AG08395 (cell line): Measurements from ENCODE around the gene KRTAP16-1.
"Not testable (repeated sequence)": the region's sequence is repeated elsewhere in the genome, so short reads cannot be mapped to it uniquely, and the experiment has no call there.

Experiments
- DNase-seq: peaks from one replicate; pipeline ENCODE4 v3.0.0; 2012; ENCODE audit warnings: mixed read lengths, low spot score

KRTAP16-1 gene

DNA sequence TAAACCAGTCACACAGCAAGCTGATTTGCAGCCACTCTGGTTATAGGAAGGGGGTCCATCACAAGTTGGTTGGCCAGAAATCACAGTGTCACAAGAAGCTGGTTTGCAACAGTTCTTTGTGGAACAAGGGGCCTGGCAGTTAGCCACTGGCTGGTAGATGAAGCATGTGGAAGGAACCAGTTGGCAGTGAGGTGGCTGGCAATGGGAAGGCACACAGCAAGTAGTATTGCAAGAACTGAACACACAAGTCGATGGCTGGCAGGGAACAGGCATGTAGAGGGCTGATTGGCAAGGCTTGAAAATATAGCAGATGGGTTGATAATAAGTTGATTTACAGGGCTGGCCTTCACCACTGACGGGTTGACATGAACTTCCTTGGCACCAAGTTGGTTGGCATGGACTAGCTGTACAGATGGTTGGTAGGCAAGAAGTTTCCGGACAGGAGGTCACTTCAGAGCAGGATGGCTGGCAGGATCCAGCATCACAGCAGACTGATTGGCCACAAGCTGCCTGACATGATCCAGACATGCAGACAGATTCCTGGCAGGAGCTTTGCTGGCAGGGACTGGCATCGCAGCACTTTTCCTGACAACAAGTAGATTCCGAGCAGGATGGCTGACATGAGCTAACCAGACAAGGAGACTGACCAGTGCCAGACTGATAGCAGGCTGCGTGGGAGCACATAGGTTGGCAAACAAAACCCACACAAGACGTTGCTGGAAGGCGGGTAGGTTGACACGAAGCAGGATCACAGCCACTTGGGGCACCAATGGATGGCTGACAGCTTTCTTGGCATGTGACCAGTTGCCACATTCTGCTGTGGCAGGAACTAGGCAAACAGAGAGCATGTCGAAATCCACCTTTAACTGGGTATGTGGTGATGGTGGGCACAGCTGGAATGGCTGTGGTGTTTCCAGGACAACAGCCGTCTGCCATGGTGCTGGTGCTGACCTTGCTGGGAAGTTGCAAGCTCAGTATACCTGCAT lies 6.9 kb downstream of the KRTAP16-1 start, which contains the start of gene KRTAP29-1:
Gene KRTAP29-1, minus strand, starts transcription at position 936 of the 986 bp plus-strand sequence. Its CDS starts 0 bp downstream, at position 936.
- no peak for DNase-seq

DNA sequence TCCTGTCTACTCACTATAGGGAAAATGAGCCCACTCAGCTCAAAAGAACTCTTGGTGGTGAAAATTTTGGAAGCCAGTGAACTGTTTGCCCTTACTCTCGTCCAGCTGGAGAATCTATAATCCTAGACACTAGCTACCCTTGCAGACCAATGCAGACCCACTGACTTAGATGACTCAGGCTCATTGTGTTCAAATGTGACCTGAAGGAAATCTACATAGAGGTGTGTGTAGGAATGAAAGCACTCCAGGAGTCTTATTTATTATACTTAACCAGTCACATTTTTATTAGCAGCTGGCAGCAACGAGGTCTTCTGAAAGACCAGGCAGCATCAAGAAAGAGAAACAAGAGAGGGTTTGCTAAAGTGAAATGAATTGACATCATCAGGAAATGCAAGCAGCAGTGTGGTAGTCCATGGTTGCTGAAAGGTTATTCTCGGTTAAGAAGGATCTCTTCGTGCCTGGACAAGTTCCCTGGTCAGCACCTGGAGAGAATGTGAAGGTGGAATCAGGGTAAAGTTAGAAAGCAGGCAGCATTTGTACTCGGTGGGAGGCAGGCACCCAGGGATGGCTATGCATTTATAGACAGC lies 7.8 kb downstream of the KRTAP16-1 start:
- DNase-seq = no peak

DNA sequence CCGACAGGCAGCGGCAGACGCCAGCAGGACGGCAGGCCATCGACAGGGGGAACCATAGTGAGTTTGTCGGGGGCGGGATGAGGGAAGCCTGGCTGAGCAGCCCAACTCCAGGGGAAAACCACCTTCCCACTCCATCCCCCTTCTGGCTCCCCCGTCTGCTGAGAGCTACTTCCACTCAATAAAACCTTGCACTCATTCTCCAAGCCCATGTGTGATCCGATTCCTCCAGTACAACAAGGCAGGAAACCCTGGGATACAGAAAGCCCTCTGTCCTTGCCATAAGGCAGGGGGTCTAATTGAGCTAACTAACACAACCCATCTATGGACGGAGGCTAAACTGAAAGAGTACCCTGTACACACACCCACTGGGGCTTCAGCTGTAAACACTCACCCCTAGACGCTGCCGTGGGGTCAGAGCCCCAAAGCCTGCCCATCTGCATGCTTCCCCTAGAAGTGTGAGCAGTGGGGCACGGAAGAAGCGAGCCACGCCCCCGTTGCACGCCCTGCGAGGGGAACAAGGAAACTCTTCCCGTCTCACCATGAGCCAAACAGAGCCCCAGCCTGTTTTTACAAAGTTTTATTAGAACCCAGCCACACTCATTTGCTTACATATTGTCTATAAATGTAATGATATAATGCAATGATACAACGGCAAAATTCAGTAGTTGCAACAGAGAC lies 10.5 kb downstream of the KRTAP16-1 start:
- no peak for DNase-seq

GRCh38 chr17:41296846-41297245 lies 12.3 kb downstream of the KRTAP16-1 start:
- no peak for DNase-seq

DNA sequence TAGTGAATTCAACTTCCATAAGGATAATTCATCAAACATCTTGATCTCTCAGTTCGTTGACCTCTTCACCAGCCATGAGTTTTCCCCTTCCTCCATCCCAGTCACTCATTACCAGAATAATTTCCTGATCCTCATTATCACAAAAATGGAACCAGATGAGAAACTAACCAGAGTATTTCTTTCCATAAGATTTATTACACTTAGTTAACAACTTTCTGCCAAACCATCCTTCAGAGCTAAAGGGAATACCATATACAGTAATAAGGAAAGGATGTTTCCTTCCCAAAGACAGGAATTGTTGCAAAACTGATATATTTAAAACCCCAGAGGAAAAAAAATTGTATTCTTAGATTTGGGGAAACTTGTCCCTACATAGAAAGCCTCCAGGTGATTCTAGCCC lies 15.1 kb downstream of the KRTAP16-1 start:
- no peak for DNase-seq

- DNase-seq = no peak
Measured at GRCh38 chr17:41287050-41287449, 22.1 kb downstream of the KRTAP16-1 start.

DNA sequence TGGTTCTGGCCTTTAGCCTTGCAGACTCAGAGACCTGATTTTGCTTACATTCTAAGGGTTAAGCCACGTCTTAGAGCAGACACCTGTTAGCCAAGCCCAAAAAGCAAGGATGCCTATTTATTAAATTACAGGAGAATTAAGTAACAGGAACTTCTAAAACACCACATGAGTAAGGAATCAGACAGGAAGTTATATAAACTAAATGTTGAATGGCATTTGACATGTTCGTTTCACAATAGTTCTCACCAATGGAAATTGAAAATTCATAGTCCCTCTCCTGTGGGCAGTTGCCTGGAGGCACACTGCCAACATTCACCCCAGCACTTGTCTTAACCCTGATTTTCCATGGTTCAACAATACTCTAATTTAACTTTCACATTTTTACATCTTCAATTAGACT lies 24.6 kb downstream of the KRTAP16-1 start:
- DNase-seq = peak; percentile 3

- peak; percentile 41 for DNase-seq
Measured at GRCh38 chr17:41284043-41284442, 25.1 kb downstream of the KRTAP16-1 start.

DNA sequence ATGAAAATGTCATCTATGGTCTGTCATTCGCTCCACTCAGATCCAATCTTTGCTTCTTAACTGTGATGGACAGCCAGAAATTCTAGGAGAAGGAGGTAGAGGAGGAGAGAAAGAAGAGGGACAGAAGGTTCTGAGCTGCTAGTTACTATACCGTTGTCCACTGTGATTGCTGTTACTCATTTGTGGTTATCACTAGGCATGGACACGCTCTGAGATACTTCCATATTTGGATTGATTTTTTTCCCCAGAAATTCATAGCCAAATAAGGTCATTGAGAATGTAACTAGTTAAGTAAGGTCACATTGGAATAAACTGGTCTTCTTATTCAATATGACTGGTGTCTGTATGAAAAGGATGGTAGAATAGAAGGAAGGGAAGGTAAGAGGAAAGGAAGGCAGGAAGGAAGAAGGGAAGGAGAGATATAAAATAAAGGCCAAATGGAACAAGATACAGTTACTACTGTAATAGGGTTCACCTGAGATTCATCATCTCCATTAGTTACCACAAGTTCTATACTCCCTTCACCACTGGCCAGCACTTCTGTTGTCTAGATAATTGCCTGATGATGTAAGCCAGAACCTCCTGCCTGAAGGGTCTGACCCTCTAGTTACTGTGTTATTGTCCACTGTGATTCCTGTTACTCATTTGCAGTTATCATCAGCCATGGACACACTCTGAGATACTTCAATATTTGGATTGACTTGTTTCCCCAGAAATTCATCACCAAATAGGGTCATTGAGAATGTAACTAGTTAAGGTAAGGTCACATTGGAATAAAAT lies 30.7 kb downstream of the KRTAP16-1 start:
- DNase-seq = peak; percentile 1

DNA sequence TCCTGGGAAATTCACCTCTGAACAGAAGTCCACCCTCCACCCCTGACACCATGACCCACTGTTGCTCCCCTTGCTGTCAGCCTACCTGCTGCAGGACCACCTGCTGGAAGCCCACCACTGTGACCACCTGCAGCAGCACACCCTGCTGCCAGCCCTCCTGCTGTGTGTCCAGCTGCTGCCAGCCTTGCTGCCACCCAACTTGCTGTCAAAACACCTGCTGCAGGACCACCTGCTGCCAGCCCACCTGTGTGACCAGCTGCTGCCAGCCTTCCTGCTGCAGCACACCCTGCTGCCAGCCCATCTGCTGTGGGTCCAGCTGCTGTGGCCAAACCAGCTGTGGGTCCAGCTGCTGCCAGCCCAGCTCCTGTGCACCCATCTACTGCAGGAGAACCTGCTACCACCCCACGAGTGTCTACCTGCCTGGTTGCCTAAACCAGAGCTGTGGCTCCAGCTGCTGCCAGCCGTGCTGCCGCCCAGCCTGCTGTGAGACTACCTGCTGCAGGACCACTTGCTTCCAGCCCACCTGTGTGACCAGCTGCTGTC lies 33.4 kb downstream of the KRTAP16-1 start, which contains the start of gene KRTAP9-7:
Gene KRTAP9-7, plus strand, starts transcription at position 51 of the 543 bp plus-strand sequence. Its CDS starts 0 bp downstream, at position 51.
- not testable (repeated sequence) for DNase-seq

DNA sequence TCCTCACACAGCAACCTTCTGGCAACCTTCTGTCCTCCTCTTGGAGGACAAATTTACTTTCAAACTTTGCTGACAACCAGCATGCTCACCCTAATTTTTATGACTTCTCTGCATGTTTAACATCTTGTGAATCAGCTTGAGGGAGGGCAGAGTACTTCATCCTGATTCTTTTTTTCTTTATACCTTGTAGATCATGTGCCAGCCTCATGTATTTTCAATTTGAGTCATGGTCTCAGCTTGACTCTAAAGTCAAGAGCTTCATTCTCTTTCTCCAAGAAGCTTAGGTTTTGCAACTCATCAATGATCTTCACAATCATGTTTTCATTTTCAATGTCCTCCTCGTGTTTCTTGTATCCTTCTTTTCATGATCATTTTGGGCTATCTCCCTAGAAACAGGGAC lies 37.3 kb downstream of the KRTAP16-1 start:
- DNase-seq = no peak

DNA sequence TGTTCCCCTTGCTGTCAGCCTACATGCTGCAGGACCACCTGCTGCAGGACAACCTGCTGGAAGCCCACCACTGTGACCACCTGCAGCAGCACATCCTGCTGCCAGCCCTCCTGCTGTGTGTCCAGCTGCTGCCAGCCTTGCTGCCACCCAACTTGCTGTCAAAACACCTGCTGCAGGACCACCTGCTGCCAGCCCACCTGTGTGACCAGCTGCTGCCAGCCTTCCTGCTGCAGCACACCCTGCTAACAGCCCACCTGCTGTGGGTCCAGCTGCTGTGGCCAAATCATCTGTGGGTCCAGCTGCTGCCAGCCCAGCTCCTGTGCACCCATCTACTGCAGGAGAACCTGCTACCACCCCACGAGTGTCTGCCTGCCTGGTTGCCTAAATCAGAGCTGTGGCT lies 37.8 kb downstream of the KRTAP16-1 start:
- not testable (repeated sequence) for DNase-seq

GRCh38 chr17:41267711-41268110 lies 41.4 kb downstream of the KRTAP16-1 start:
- DNase-seq = no peak

GRCh38 chr17:41265078-41265477 lies 44.0 kb downstream of the KRTAP16-1 start, which contains the start of gene KRTAP9-6:
Gene KRTAP9-6 (plus strand): TSS chr17:41265378. CDS start chr17:41265378, 0 bp downstream.
- DNase-seq = peak; percentile 0

DNA sequence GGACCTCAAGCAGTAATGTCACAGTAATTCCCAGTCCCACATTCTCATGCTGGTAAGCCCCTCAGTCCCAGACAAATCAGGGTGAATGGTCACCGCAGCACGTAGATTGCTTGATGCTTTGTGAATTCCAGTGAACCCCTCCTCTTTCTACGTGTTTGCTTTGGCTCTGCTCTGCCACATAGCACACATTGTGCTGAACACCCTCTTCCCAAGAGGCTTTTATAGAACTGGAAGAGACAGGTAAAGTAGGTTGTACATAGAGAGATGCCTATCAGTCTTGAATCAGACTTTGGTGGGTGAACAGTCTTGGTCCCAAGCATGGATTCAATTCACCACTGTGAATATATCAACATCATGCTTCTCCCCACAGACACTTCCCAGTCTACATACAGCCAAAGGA lies 44.5 kb downstream of the KRTAP16-1 start:
- no peak for DNase-seq

- DNase-seq = peak; percentile 0
Measured at GRCh38 chr17:41263212-41263611, 45.9 kb downstream of the KRTAP16-1 start.

GRCh38 chr17:41258406-41258805 lies 50.7 kb downstream of the KRTAP16-1 start:
- DNase-seq = no peak
